ENCODE measurements around the gene ANTXR2. TPM values are rescaled to one million over a fixed set of nuclear protein-coding genes. Genes with fewer than 3 reads are reported as not detected.

Gene ANTXR2
- total and polyA plus RNA-seq, 4 donors: 16.0 to 88.0 (median 50.7) TPM

DNA sequence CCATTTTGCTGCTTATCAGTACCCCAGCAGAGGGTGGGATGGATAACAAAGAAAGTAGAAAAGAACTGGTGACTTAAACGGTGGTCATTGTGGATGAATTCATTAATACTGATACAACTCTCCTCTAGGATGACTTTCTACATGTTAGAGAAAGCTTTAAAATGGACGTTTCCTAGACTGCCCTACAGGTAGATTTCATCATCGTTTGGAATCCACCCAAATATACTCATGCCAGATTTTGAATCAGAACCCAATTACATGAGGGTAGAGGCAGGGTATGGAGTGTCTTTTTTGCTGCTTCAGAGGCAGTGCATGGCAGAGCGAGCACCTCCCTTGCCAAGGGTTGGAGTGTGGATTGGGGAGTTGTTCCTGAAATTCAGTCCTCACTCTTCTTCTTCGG is 13.3 kb upstream of the ANTXR2 start:
- H3K27me3 ChIP-seq (ENCODE audit: control insufficient read depth in 1 of 2, insufficient read depth in 2 of 2, low read length in 1 of 2): no peaks in the 10 kb centered on the region

DNA sequence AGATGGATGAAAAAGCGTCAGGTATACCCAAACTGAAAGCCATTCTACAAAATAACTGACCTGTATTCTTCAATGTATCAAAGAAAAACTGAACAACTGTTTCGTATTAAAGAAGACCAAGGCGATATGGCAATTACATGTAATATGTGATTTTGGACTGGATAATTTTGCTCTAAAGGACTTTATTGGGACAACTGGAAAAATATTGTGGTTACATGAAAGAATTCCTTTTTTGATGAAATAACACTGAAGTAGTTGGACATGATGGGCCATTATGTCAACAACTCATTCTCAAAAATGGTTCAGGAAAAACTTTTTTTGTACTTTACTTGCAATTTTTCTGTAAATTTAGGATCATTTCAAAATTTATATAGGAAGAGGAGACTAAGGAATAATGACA is 12.1 kb upstream of the ANTXR2 start:
- Histone ChIP-seq H3K9me3 (ENCODE audit: control insufficient read depth, low read length) (no peaks in the 10 kb centered on the region), H3K4me1 (ENCODE audit: control insufficient read depth in 1 of 2, insufficient read depth in 2 of 2, low read length in 2 of 2) (no peaks in the 10 kb centered on the region), H3K4me3 (ENCODE audit: low read length in 2 of 2) (no peak overlapping the region), H3K27ac (ENCODE audit: low read depth in 1 of 2, low read length in 2 of 2) (no peak overlapping the region), H3K27me3 (ENCODE audit: control insufficient read depth in 1 of 2, insufficient read depth in 2 of 2, low read length in 1 of 2) (no peaks in the 10 kb centered on the region), H3K36me3 (ENCODE audit: control insufficient read depth in 1 of 2, insufficient read depth in 2 of 2, low read length in 1 of 2) (no peaks in the 10 kb centered on the region)
- WGBS, 2 donors: 92 to 93% methylated on average over 3 of the region's 3 CpGs
- ATAC-seq (ENCODE audit: low FRiP score) (no peak), DNase-seq (no peak)
- intact Hi-C loops (cut with DNase I): no loop called here

More for the DNA sequence above, 13.3 kb upstream of the ANTXR2 start:
- ATAC-seq (ENCODE audit: low FRiP score) (no peak), DNase-seq (no peak)
- no peaks in the 10 kb centered on the region for H3K36me3 ChIP-seq (ENCODE audit: control insufficient read depth in 1 of 2, insufficient read depth in 2 of 2, low read length in 1 of 2)
- H3K27ac ChIP-seq (ENCODE audit: low read depth in 1 of 2, low read length in 2 of 2): no peak overlapping the region
- WGBS, 2 donors: 75% methylated on average over 5 of the region's 5 CpGs
- H3K4me3 ChIP-seq (ENCODE audit: low read length in 2 of 2): no peak overlapping the region
- intact Hi-C loops (cut with DNase I): no loop called here
- no peaks in the 10 kb centered on the region for H3K9me3 ChIP-seq (ENCODE audit: control insufficient read depth, low read length)
- H3K4me1 ChIP-seq (ENCODE audit: control insufficient read depth in 1 of 2, insufficient read depth in 2 of 2, low read length in 2 of 2): no peaks in the 10 kb centered on the region

DNA sequence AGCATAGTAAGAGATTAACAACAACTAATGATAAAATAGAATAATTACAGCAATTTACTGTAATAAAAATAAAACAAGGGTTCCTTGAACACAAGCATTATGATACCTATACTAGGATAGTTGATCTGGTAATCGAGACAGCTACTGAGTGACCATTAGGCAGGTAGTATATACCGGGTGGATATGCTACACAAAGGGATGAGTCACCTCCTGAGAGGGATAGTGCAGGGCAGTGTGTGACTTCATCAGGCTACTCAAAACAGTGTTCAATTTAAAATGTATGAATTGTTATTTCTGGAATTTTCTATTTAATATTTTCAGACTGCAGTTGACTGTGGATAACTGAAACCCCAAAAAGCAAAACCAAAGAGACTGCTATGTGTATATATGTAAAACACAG is 9.7 kb upstream of the ANTXR2 start:
- DNase-seq (no peak), ATAC-seq (ENCODE audit: low FRiP score) (no peak)
- H3K36me3 ChIP-seq (ENCODE audit: control insufficient read depth in 1 of 2, insufficient read depth in 2 of 2, low read length in 1 of 2): no peaks in the 10 kb centered on the region
- H3K27ac ChIP-seq (ENCODE audit: low read depth in 1 of 2, low read length in 2 of 2): no peak overlapping the region
- H3K27me3 ChIP-seq (ENCODE audit: control insufficient read depth in 1 of 2, insufficient read depth in 2 of 2, low read length in 1 of 2): no peaks in the 10 kb centered on the region
- H3K9me3 ChIP-seq (ENCODE audit: control insufficient read depth, low read length): no peaks in the 10 kb centered on the region
- no peak overlapping the region for H3K4me3 ChIP-seq (ENCODE audit: low read length in 2 of 2)
- 93 to 95% methylated on average over 2 of the region's 2 CpGs for WGBS, 2 donors
- H3K4me1 ChIP-seq (ENCODE audit: control insufficient read depth in 1 of 2, insufficient read depth in 2 of 2, low read length in 2 of 2): no peaks in the 10 kb centered on the region
- intact Hi-C loops (cut with DNase I): no loop called here

- no peaks in the 10 kb centered on the region for H3K4me1 ChIP-seq (ENCODE audit: control insufficient read depth in 1 of 2, insufficient read depth in 2 of 2, low read length in 2 of 2)
- H3K27me3 ChIP-seq (ENCODE audit: control insufficient read depth in 1 of 2, insufficient read depth in 2 of 2, low read length in 1 of 2): no peaks in the 10 kb centered on the region
- DNase-seq (no peak), ATAC-seq (ENCODE audit: low FRiP score) (no peak)
- no peak overlapping the region for H3K4me3 ChIP-seq (ENCODE audit: low read length in 2 of 2)
- WGBS, 2 donors: 83 to 84% methylated on average over 4 of the region's 4 CpGs
- intact Hi-C loops (cut with DNase I): no loop called here
- H3K27ac ChIP-seq (ENCODE audit: low read depth in 1 of 2, low read length in 2 of 2): no peak overlapping the region
- no peaks in the 10 kb centered on the region for H3K9me3 ChIP-seq (ENCODE audit: control insufficient read depth, low read length)
- H3K36me3 ChIP-seq (ENCODE audit: control insufficient read depth in 1 of 2, insufficient read depth in 2 of 2, low read length in 1 of 2): no peaks in the 10 kb centered on the region
These were observed 8.5 kb upstream of the ANTXR2 start for GRCh38 chr4:80081566-80081965.

DNA sequence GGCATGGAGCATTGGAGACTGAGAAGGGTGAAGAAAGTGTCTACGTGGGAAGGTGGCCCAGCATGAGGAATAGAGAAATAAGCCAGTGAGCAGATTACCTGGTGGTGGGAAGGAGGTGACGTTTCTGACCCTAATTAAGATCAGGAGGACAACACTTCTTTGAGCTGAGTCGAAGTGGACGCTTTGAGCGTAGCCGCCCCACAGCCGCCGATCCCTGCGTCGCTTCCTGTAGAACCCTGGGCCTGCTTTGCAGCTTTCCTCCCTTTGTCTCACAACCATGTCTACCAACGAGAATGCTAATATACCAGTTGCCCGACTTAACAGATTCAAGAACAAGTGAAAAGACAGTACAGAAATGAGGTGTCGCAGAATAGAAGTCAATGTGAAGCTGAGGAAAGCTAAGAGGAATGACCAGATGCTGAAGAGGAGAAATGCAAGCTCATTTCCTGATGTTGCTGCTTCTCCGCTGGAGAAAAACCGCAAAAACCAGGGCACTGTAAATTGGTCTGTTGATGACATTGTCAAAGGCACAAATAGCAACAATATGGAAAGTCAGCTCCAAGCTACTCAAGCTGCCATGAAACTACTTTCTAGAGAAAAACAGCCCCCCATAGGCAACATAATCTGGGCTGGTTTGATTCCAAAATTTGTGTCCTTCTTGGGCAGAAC is 6.4 kb upstream of the ANTXR2 start:
- intact Hi-C loops (cut with DNase I): loop anchor here in 1 of 2 donors (10.0 kb wide), 1 partner anchor 1125 kb away; no protein-coding TSS in a partner anchor

DNA sequence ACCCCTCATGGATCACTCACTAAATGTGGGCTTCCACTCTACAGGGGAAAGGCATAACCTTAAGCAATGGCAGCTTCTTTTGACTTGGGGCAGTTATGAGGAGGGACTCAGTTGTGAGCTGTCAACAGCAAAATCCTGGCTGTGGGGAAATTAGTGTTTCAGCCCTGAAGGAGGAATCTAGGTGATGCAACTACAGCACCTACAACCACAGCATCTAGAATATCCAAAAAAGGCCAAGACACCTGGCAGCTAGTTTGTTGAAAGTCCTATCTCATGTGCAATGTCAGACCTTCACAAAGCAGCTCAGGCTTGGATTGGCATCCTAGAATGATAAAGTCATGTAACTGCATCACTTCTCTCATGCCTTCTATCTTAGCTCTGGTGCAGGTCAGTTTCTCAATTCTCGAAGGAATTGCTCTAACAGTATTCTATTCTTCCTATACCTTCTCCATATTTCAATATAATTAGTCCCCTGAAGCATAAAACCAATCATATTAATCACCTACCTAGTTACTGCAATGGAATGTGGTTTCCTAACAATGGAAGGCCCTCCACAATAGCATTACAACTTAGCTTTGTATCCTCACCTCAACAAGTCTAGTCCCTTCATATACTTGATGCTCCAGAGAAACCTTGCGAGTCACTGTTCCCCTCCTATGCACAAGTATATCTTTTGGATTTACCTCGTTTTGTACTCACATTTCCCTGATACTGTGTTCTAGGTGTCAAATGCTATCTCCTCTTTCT is 5.5 kb upstream of the ANTXR2 start:
- H3K27me3 ChIP-seq (ENCODE audit: control insufficient read depth in 1 of 2, insufficient read depth in 2 of 2, low read length in 1 of 2): no peaks in the 10 kb centered on the region
- WGBS, 2 donors: 89 to 96% methylated on average over 3 of the region's 3 CpGs
- no peaks in the 10 kb centered on the region for H3K36me3 ChIP-seq (ENCODE audit: control insufficient read depth in 1 of 2, insufficient read depth in 2 of 2, low read length in 1 of 2)
- H3K4me1 ChIP-seq (ENCODE audit: control insufficient read depth in 1 of 2, insufficient read depth in 2 of 2, low read length in 2 of 2): no peaks in the 10 kb centered on the region
- intact Hi-C loops (cut with DNase I): loop anchor here in 1 of 2 donors (10.0 kb wide), 1 partner anchor 1124 kb away; no protein-coding TSS in a partner anchor
- no peak for ATAC-seq (ENCODE audit: low FRiP score)
- no peak overlapping the region for H3K4me3 ChIP-seq (ENCODE audit: low read length in 2 of 2)
- no peak overlapping the region for H3K27ac ChIP-seq (ENCODE audit: low read depth in 1 of 2, low read length in 2 of 2)
- H3K9me3 ChIP-seq (ENCODE audit: control insufficient read depth, low read length): no peaks in the 10 kb centered on the region
- DNase-seq: no peak

More for the DNA sequence above, 6.4 kb upstream of the ANTXR2 start:
- Histone ChIP-seq H3K4me3 (ENCODE audit: low read length in 2 of 2) (no peak overlapping the region), H3K27ac (ENCODE audit: low read depth in 1 of 2, low read length in 2 of 2) (no peak overlapping the region), H3K4me1 (ENCODE audit: control insufficient read depth in 1 of 2, insufficient read depth in 2 of 2, low read length in 2 of 2) (no peaks in the 10 kb centered on the region), H3K9me3 (ENCODE audit: control insufficient read depth, low read length) (no peaks in the 10 kb centered on the region), H3K36me3 (ENCODE audit: control insufficient read depth in 1 of 2, insufficient read depth in 2 of 2, low read length in 1 of 2) (no peaks in the 10 kb centered on the region), H3K27me3 (ENCODE audit: control insufficient read depth in 1 of 2, insufficient read depth in 2 of 2, low read length in 1 of 2) (no peaks in the 10 kb centered on the region)
- DNase-seq (no peak), ATAC-seq (ENCODE audit: low FRiP score) (no peak)
- 94% methylated on average over 15 of the region's 15 CpGs for WGBS, 2 donors

- no peak overlapping the region for H3K4me3 ChIP-seq (ENCODE audit: low read length in 2 of 2)
- WGBS, 2 donors: 75 to 77% methylated on average over 5 of the region's 5 CpGs
These were observed 4.6 kb upstream of the ANTXR2 start for GRCh38 chr4:80077639-80078038.

DNA sequence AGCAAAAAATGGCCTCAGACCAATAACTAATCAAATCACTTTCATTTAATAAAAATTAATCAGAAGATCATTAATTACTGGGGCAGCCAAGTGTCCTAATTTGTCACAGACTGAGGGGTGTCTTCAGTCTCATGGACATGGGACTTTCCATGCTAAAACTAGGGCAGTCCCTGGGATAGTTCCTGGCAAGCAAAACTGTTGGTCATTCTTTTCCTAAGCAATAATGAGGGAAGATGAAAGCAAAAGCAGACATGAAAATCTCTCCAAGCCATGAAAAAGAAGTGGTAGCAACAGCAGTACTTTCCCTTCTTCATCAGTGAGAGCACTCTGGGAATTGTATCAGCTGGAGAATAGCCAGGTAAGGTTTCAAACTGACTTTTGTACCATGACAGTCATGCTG is 3.7 kb upstream of the ANTXR2 start:
- no peak overlapping the region for H3K27ac ChIP-seq (ENCODE audit: low read depth in 1 of 2, low read length in 2 of 2)
- ATAC-seq (ENCODE audit: low FRiP score) (no peak), DNase-seq (no peak)
- no peaks in the 10 kb centered on the region for H3K36me3 ChIP-seq (ENCODE audit: control insufficient read depth in 1 of 2, insufficient read depth in 2 of 2, low read length in 1 of 2)
- no peaks in the 10 kb centered on the region for H3K27me3 ChIP-seq (ENCODE audit: control insufficient read depth in 1 of 2, insufficient read depth in 2 of 2, low read length in 1 of 2)
- intact Hi-C loops (cut with DNase I): loop anchor here (2.0 to 10.0 kb wide), 2 partner anchors 106 to 1122 kb away; no protein-coding TSS in a partner anchor
- no peak overlapping the region for H3K4me3 ChIP-seq (ENCODE audit: low read length in 2 of 2)
- H3K9me3 ChIP-seq (ENCODE audit: control insufficient read depth, low read length): no peaks in the 10 kb centered on the region
- no peaks in the 10 kb centered on the region for H3K4me1 ChIP-seq (ENCODE audit: control insufficient read depth in 1 of 2, insufficient read depth in 2 of 2, low read length in 2 of 2)

More at GRCh38 chr4:80077639-80078038, 4.6 kb upstream of the ANTXR2 start:
- Histone ChIP-seq H3K27me3 (ENCODE audit: control insufficient read depth in 1 of 2, insufficient read depth in 2 of 2, low read length in 1 of 2) (no peaks in the 10 kb centered on the region), H3K9me3 (ENCODE audit: control insufficient read depth, low read length) (no peaks in the 10 kb centered on the region), H3K4me1 (ENCODE audit: control insufficient read depth in 1 of 2, insufficient read depth in 2 of 2, low read length in 2 of 2) (no peaks in the 10 kb centered on the region), H3K36me3 (ENCODE audit: control insufficient read depth in 1 of 2, insufficient read depth in 2 of 2, low read length in 1 of 2) (no peaks in the 10 kb centered on the region), H3K27ac (ENCODE audit: low read depth in 1 of 2, low read length in 2 of 2) (no peak overlapping the region)
- intact Hi-C loops (cut with DNase I): loop anchor here (2.0 to 10.0 kb wide), 2 partner anchors 105 to 1123 kb away; no protein-coding TSS in a partner anchor
- DNase-seq (no peak), ATAC-seq (ENCODE audit: low FRiP score) (no peak)

All from aorta (tissue), 5 donors.